ENCODE data around the gene CRPPA.

DNA sequence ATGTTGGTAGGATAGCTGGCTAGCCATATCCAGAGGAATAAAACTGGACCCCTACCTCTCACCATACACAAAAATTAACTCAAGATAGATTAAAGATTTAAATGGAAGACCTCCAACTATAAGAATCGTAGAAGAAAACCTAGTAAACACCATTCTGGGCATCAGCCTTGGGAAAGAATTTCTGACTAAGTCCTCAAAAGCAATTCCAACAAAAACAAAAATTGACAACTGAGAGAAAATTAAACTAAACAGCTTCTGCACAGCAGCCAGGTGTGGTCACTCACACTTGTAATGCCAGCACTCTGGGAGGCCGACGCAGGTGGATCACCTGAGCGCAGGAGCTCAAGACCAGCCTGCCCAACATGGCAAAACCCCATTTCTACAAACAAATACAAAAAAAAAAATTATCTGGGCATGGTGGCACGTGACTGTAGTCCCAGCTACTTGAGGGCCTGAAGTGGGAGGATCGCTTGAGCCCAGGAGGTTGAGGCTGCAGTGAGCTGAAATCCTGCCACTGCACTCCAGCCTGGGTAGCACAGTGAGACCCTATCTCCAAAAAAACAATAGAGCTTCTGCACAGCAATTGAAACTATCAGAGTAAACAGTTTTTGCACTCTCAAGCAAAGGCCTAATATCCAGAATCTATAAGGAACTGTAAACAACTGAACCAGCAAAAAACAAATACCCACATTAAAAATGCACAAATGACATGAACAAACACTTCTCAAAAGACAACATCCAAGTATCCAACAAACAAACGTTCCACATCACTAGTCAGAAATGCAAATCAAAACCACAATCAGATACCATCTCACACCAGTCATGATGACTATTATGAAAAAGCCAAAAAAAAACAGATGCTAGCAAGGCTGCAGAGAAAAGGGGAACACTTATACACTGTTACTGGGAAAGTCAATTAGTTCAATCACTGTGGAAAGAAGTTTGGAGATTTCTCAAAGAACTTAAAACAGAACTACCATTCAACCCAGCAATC lies 4.8 kb downstream of the CRPPA start:
- TF ChIP-seq CTCF (IDR thresholded peaks at IDR 0.05; ENCODE audit: low read depth, low read length) = no peak
- no peak for TF ChIP-seq POLR2A (IDR thresholded peaks at IDR 0.05; ENCODE audit: extremely low read depth, insufficient read length)
